ENCODE measurements around the gene KIF26B. TPM values are rescaled to one million over a fixed set of nuclear protein-coding genes. Genes with fewer than 3 reads are reported as not detected.

The KIF26B gene
- total RNA-seq, 2 experiments from 2014 or later: not detected

- CTCF ChIA-PET: no interaction called here
- POLR2A ChIA-PET: no interaction called here
- Mint-ChIP-seq H3K27me3 (no peaks in the 10 kb centered on the region), H3K27ac (no peak overlapping the region), H3K9me3 (peaks cover 3% of the 10 kb centered on the region), H3K4me1 (no peaks in the 10 kb centered on the region), H3K36me3 (ENCODE audit: low read depth) (no peaks in the 10 kb centered on the region), H3K4me3 (no peak overlapping the region)
- no peak for DNase-seq
Measured at GRCh38 chr1:245248231-245248731, 93.5 kb downstream of the KIF26B start.

GRCh38 chr1:245255783-245256182, 101.0 kb downstream of the KIF26B start:
- Mint-ChIP-seq H3K27me3 (no peaks in the 10 kb centered on the region), H3K4me3 (no peak overlapping the region), H3K9me3 (peaks cover 3% of the 10 kb centered on the region), H3K27ac (no peak overlapping the region), H3K4me1 (no peaks in the 10 kb centered on the region), H3K36me3 (ENCODE audit: low read depth) (no peaks in the 10 kb centered on the region)
- POLR2A ChIA-PET: no interaction called here
- CTCF ChIA-PET: no interaction called here
- DNase-seq: no peak

GRCh38 chr1:245256528-245256927, 101.7 kb downstream of the KIF26B start:
- ChIA-PET CTCF (no interaction called here), POLR2A (no interaction called here)
- Mint-ChIP-seq H3K4me1 (no peaks in the 10 kb centered on the region), H3K9me3 (peaks cover 3% of the 10 kb centered on the region), H3K36me3 (ENCODE audit: low read depth) (no peaks in the 10 kb centered on the region), H3K27me3 (no peaks in the 10 kb centered on the region), H3K27ac (no peak overlapping the region), H3K4me3 (no peak overlapping the region)
- DNase-seq: no peak

GRCh38 chr1:245258271-245258920, 103.6 kb downstream of the KIF26B start:
- CTCF ChIA-PET: no interaction called here
- Mint-ChIP-seq H3K4me1 (no peaks in the 10 kb centered on the region), H3K27me3 (no peaks in the 10 kb centered on the region), H3K27ac (no peak overlapping the region), H3K36me3 (ENCODE audit: low read depth) (no peaks in the 10 kb centered on the region), H3K4me3 (no peak overlapping the region), H3K9me3 (no peaks in the 10 kb centered on the region)
- DNase-seq: no peak
- POLR2A ChIA-PET: no interaction called here

GRCh38 chr1:245260110-245260882, 105.5 kb downstream of the KIF26B start:
- DNase-seq: no peak
- H3K27me3 Mint-ChIP-seq: no peaks in the 10 kb centered on the region
- no peaks in the 10 kb centered on the region for H3K36me3 Mint-ChIP-seq (ENCODE audit: low read depth)
- ChIA-PET CTCF (no interaction called here), POLR2A (no interaction called here)
- H3K9me3 Mint-ChIP-seq: no peaks in the 10 kb centered on the region
- H3K4me3 Mint-ChIP-seq: no peak overlapping the region
- H3K4me1 Mint-ChIP-seq: no peaks in the 10 kb centered on the region
- H3K27ac Mint-ChIP-seq: no peak overlapping the region

GRCh38 chr1:245260883-245261282, 106.1 kb downstream of the KIF26B start:
- Mint-ChIP-seq H3K36me3 (ENCODE audit: low read depth) (no peaks in the 10 kb centered on the region), H3K27me3 (no peaks in the 10 kb centered on the region), H3K27ac (no peak overlapping the region), H3K9me3 (no peaks in the 10 kb centered on the region), H3K4me3 (no peak overlapping the region), H3K4me1 (no peaks in the 10 kb centered on the region)
- POLR2A ChIA-PET: no interaction called here
- CTCF ChIA-PET: no interaction called here
- no peak for DNase-seq

GRCh38 chr1:245261786-245262185, 107.0 kb downstream of the KIF26B start:
- Mint-ChIP-seq H3K27me3 (no peaks in the 10 kb centered on the region), H3K36me3 (ENCODE audit: low read depth) (no peaks in the 10 kb centered on the region), H3K4me3 (no peak overlapping the region), H3K9me3 (no peaks in the 10 kb centered on the region), H3K4me1 (no peaks in the 10 kb centered on the region), H3K27ac (no peak overlapping the region)
- ChIA-PET POLR2A (no interaction called here), CTCF (no interaction called here)
- no peak for DNase-seq

GRCh38 chr1:245263529-245264095, 108.8 kb downstream of the KIF26B start:
- no peak for DNase-seq
- ChIA-PET CTCF (no interaction called here), POLR2A (no interaction called here)
- Mint-ChIP-seq H3K9me3 (no peaks in the 10 kb centered on the region), H3K4me1 (no peaks in the 10 kb centered on the region), H3K4me3 (no peak overlapping the region), H3K27me3 (no peaks in the 10 kb centered on the region), H3K27ac (no peak overlapping the region), H3K36me3 (ENCODE audit: low read depth) (no peaks in the 10 kb centered on the region)

- no peaks in the 10 kb centered on the region for H3K4me1 Mint-ChIP-seq
- H3K9me3 Mint-ChIP-seq: no peaks in the 10 kb centered on the region
- no peak overlapping the region for H3K4me3 Mint-ChIP-seq
- ChIA-PET CTCF (no interaction called here), POLR2A (no interaction called here)
- H3K36me3 Mint-ChIP-seq (ENCODE audit: low read depth): no peaks in the 10 kb centered on the region
- DNase-seq: no peak
- H3K27ac Mint-ChIP-seq: no peak overlapping the region
- no peaks in the 10 kb centered on the region for H3K27me3 Mint-ChIP-seq
Measured at GRCh38 chr1:245264226-245264625, 109.4 kb downstream of the KIF26B start.

GRCh38 chr1:245266105-245266504, 111.3 kb downstream of the KIF26B start:
- no peak overlapping the region for H3K27ac Mint-ChIP-seq
- no peaks in the 10 kb centered on the region for H3K36me3 Mint-ChIP-seq (ENCODE audit: low read depth)
- H3K27me3 Mint-ChIP-seq: peaks cover 4% of the 10 kb centered on the region
- no peaks in the 10 kb centered on the region for H3K9me3 Mint-ChIP-seq
- H3K4me1 Mint-ChIP-seq: no peaks in the 10 kb centered on the region
- POLR2A ChIA-PET: no interaction called here
- CTCF ChIA-PET: no interaction called here
- no peak overlapping the region for H3K4me3 Mint-ChIP-seq
- DNase-seq: no peak

GRCh38 chr1:245270063-245270462, 115.3 kb downstream of the KIF26B start:
- POLR2A ChIA-PET: no interaction called here
- no peak overlapping the region for H3K4me3 Mint-ChIP-seq
- H3K27ac Mint-ChIP-seq: no peak overlapping the region
- no peaks in the 10 kb centered on the region for H3K4me1 Mint-ChIP-seq
- no peaks in the 10 kb centered on the region for H3K36me3 Mint-ChIP-seq (ENCODE audit: low read depth)
- DNase-seq: no peak
- peaks cover 4% of the 10 kb centered on the region for H3K27me3 Mint-ChIP-seq
- CTCF ChIA-PET: no interaction called here
- H3K9me3 Mint-ChIP-seq: no peaks in the 10 kb centered on the region

GRCh38 chr1:245270972-245271371, 116.2 kb downstream of the KIF26B start:
- Mint-ChIP-seq H3K4me3 (no peak overlapping the region), H3K36me3 (ENCODE audit: low read depth) (no peaks in the 10 kb centered on the region), H3K9me3 (no peaks in the 10 kb centered on the region), H3K27ac (no peak overlapping the region), H3K4me1 (no peaks in the 10 kb centered on the region), H3K27me3 (peaks cover 4% of the 10 kb centered on the region)
- POLR2A ChIA-PET: no interaction called here
- DNase-seq: no peak
- CTCF ChIA-PET: interaction anchor here (0.5 kb wide), 1 partner anchor 50 kb away, joined by 3 read pairs; no protein-coding TSS in a partner anchor

GRCh38 chr1:245272676-245273075, 117.9 kb downstream of the KIF26B start:
- no peak overlapping the region for H3K27ac Mint-ChIP-seq
- no peak overlapping the region for H3K4me3 Mint-ChIP-seq
- no peaks in the 10 kb centered on the region for H3K4me1 Mint-ChIP-seq
- H3K36me3 Mint-ChIP-seq (ENCODE audit: low read depth): no peaks in the 10 kb centered on the region
- CTCF ChIA-PET: no interaction called here
- peaks cover 4% of the 10 kb centered on the region for H3K27me3 Mint-ChIP-seq
- no peaks in the 10 kb centered on the region for H3K9me3 Mint-ChIP-seq
- POLR2A ChIA-PET: no interaction called here
- no peak for DNase-seq

GRCh38 chr1:245276445-245276844, 121.7 kb downstream of the KIF26B start:
- H3K4me3 Mint-ChIP-seq: no peak overlapping the region
- CTCF ChIA-PET: no interaction called here

More at GRCh38 chr1:245276445-245276844, 121.7 kb downstream of the KIF26B start:
- Mint-ChIP-seq H3K27me3 (no peaks in the 10 kb centered on the region), H3K9me3 (no peaks in the 10 kb centered on the region), H3K36me3 (ENCODE audit: low read depth) (no peaks in the 10 kb centered on the region), H3K4me1 (no peaks in the 10 kb centered on the region), H3K27ac (no peak overlapping the region)
- POLR2A ChIA-PET: no interaction called here
- DNase-seq: no peak

All from activated CD4-positive, alpha-beta memory T cell treated with anti-CD3 and anti-CD28 coated beads, Interleukin-2, amount 10 ng/mL, durations not matched to agents 7 days and 5 days (primary cell).